Activated CD8-positive, alpha-beta T cell treated with anti-CD3 and anti-CD28 coated beads, Interleukin-2, amount 10 ng/mL, durations not matched to agents 7 days and 5 days (primary cell): ENCODE data around the gene RAB10. TPM values are rescaled to one million over a fixed set of nuclear protein-coding genes. Genes with fewer than 3 reads are reported as not detected.

Experiments used
- ATAC-seq: fragments of 150-1000 bp; cut with Tn5 transposase; one replicate; pipeline ENCODE4 v1.10.0; 2021; ENCODE audit warnings: moderate library complexity
- CTCF ChIA-PET: fragments of 350-600 bp; sonication (Branson Sonifier 250); formaldehyde crosslinking; loops from one replicate; lab custom pipeline; 2021; ENCODE audit warnings: antibody characterized with exemption; lab: Charles Lee
- POLR2A ChIA-PET: fragments of 350-600 bp; sonication (Branson Sonifier 250); formaldehyde crosslinking; loops from one replicate; lab custom pipeline; 2021; ENCODE audit warnings: antibody characterized with exemption; lab: Charles Lee
- DNase-seq: peaks from one replicate; pipeline ENCODE4 v3.0.0-alpha.2; 2020
- H3K27ac Mint-ChIP-seq: one replicate; pipeline ENCODE4 v1.8.0; 2021; ENCODE audit warnings: mild to moderate bottlenecking, mixed read lengths
- H3K27me3 Mint-ChIP-seq: one replicate; pipeline ENCODE4 v1.8.0; 2021; ENCODE audit warnings: low read depth, mixed read lengths
- H3K36me3 Mint-ChIP-seq: one replicate; pipeline ENCODE4 v1.8.0; 2021; ENCODE audit warnings: low read depth, mixed read lengths
- H3K4me1 Mint-ChIP-seq: one replicate; pipeline ENCODE4 v1.8.0; 2021; ENCODE audit warnings: low read depth, mixed read lengths
- H3K4me3 Mint-ChIP-seq: one replicate; pipeline ENCODE4 v1.8.0; 2021; ENCODE audit warnings: mild to moderate bottlenecking, mixed read lengths
- H3K9me3 Mint-ChIP-seq: one replicate; pipeline ENCODE4 v1.8.0; 2022; ENCODE audit warnings: mixed read lengths; ENCODE audit not compliant: insufficient read depth
- total RNA-seq, 2 experiments: library from RNA; stranded (reverse); gene quantifications; one replicate each; pipeline ENCODE4 v1.2.3, GENCODE V29; 2021

The RAB10 gene
- total RNA-seq, 2 experiments from 2014 or later, result 110 to 115 TPM

DNA sequence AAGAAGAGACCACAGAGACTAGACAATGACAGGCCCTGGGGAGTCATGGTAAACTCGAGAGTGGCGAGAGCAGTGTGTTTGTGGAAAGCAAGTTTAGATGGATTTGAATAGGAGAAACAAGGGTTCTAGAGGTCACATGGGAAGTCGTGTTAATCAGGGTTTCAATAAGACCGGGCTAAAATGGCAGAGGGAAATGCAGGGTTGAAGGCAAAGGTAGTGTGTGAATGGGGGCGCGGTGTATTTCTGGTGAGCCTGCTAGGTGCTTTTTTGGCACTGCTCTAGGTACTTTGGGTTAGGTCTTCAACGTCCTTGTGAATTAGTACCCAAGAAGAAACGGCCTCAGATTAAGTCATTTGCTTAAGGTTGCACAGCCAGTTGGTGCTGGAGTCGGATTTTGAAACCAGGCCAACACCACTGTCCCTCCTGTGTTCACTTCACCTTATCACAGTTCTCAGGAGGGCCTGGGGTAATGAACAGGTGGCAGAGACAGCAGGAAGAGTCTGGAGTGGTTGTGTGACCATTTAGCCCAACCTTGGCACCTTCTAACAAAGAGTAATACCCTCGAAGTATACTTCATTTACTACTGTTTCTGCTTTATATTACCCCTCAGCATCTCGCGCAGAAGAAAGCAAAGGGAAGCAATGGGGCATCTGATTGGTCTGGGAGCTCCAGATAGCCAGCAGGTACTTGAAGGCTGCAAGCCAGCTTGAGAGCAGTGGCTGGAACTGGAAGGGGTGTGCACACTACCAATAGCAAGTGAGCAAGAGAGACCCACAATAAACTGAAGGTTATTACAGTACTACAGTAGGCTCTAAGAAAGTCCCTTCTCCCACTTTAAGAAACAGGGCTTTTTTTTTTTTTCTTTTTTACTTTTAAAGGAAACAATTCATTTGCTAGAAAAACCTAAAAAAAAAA lies 105.6 kb downstream of the RAB10 start:
- DNase-seq (no peak), ATAC-seq (no peak)
- ChIA-PET POLR2A (no interaction called here), CTCF (interaction anchor here (2.1 to 10.6 kb wide), 2 partner anchors 150 to 189 kb away, joined by 5 to 81 read pairs; no protein-coding TSS in a partner anchor)
- H3K9me3 Mint-ChIP-seq, result no peaks in the 10 kb centered on the region
- H3K4me1 Mint-ChIP-seq, result no peaks in the 10 kb centered on the region
- H3K27me3 Mint-ChIP-seq, result no peaks in the 10 kb centered on the region
- no peak overlapping the region for H3K27ac Mint-ChIP-seq
- no peak overlapping the region for H3K4me3 Mint-ChIP-seq
- H3K36me3 Mint-ChIP-seq, result peaks cover 18% of the 10 kb centered on the region

DNA sequence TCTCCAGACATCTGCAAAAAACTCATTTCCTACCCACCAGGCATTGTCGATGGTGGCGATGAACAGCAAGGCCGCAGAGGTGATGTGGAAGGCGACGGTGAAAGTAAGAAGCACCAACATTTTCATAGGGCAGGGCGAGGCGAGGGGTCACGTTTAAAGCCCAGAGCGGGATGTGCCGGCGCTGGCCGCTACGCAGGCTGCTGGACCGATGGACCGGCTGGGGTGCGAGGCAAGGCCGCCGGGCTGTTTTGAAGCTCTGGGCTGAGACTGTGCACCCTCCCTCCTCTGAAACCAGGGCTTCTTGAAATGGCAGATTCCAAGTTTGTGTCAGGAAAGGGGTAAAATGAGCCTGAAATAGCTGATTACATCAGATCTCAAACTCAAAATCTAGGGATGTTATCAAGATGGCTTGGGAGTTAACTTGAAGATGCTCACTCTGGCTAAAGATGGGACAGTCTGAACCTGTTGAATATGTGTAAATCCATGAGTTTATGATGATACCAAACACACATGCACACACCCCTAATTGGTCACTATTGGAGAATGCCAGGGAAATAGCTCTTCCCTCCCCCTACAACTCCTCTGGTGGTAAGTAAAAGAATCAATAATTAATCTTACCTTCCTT lies 107.4 kb downstream of the RAB10 start:
- DNase-seq (no peak), ATAC-seq (no peak)
- H3K36me3 Mint-ChIP-seq, result peaks cover 10% of the 10 kb centered on the region
- ChIA-PET POLR2A (no interaction called here), CTCF (interaction anchor here (1.6 to 10.6 kb wide), 3 partner anchors 53 to 190 kb away, joined by 5 to 81 read pairs (median 6); no protein-coding TSS in a partner anchor)
- H3K27ac Mint-ChIP-seq, result no peak overlapping the region
- no peaks in the 10 kb centered on the region for H3K27me3 Mint-ChIP-seq
- H3K4me3 Mint-ChIP-seq, result no peak overlapping the region
- H3K9me3 Mint-ChIP-seq, result no peaks in the 10 kb centered on the region
- peaks cover 2% of the 10 kb centered on the region for H3K4me1 Mint-ChIP-seq

DNA sequence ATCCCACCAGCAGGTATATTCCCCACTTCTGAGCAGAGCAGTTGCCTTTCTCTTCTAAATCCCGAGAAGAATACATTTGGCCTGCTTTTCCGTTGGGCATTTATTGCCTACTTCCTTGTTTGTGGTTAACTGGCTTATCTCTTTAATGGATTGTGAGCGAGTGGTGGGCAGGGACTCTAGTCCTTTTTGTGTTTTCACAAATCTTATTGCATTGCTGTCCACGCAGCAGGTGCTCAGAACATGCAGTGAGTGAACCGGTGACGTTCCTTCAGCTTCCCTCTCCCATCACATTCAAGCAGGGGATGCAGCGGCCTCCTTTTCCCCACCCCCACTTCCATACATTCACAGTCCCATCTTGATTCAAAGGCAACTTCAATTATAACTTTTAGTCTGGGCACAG lies 110.1 kb downstream of the RAB10 start:
- ChIA-PET POLR2A (no interaction called here), CTCF (interaction anchor here (0.9 to 10.6 kb wide), 6 partner anchors 56 to 291 kb away, joined by 3 to 81 read pairs (median 12); no protein-coding TSS in a partner anchor)
- no peaks in the 10 kb centered on the region for H3K36me3 Mint-ChIP-seq
- no peak overlapping the region for H3K4me3 Mint-ChIP-seq
- ATAC-seq (no peak), DNase-seq (no peak)
- no peaks in the 10 kb centered on the region for H3K9me3 Mint-ChIP-seq
- H3K4me1 Mint-ChIP-seq, result peaks cover 2% of the 10 kb centered on the region
- no peak overlapping the region for H3K27ac Mint-ChIP-seq
- H3K27me3 Mint-ChIP-seq, result peaks cover 4% of the 10 kb centered on the region

DNA sequence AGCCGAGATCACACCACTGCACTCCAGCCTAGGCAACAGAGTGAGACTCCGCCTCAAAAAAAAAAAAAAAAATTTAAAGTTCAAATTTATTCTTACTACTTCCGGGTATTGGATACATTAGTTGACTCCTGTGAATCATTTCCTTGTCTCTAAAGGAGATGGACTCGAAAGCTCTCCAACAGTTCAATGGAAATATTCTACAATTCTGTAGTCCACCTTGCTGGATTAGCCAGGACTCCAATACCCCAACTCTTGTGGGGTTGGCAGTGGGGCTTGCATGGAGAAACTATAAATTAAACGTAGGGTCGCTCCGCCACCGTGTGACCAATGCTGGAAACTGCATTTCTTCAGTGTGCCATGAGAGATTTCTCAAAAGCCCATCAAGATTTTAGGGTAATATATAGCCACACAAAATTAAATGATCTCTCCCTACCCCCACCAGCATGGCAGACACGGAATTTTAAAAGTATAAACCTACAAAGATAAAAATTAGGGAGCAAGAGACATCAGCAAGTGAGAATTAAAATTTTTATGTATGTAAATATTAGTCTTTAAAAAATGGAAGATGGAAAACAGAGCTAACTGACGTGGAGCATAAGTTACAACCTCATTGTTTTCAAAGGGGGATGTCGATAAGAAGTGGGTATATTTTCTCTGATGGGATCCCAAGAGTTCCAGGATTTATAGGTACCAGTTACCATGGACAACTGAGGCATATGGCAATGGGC lies 111.2 kb downstream of the RAB10 start:
- ChIA-PET CTCF (interaction anchor here (0.6 to 10.6 kb wide), 18 partner anchors 40 to 537 kb away, joined by 3 to 81 read pairs (median 3); partner anchors contain the start of gene KIF3C), POLR2A (no interaction called here)
- ATAC-seq (peak; percentile 68), DNase-seq (peak; percentile 78)
- no peak overlapping the region for H3K27ac Mint-ChIP-seq
- peaks cover 2% of the 10 kb centered on the region for H3K4me1 Mint-ChIP-seq
- no peaks in the 10 kb centered on the region for H3K36me3 Mint-ChIP-seq
- no peak overlapping the region for H3K4me3 Mint-ChIP-seq
- peaks cover 10% of the 10 kb centered on the region for H3K27me3 Mint-ChIP-seq
- H3K9me3 Mint-ChIP-seq, result no peaks in the 10 kb centered on the region

DNA sequence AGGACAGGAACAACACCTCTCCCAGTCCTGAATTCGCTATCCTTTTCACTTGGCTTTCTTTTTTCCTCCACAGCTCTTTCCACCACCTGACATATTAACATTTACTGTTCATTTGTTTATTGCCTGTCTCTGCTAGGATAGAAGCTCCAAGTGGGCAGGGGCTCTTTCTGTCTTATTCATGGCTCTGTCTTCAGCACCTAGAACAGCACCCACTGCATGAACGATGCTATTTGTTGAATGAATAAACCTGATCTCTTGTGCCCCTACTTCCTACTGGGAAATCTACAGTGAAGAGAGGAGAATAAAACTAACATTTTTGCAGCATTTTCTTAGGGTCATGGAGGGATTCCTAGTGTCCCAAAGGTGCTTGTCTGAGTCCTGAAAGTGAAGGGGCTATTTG lies 114.6 kb downstream of the RAB10 start:
- Mint-ChIP-seq H3K27ac (no peak overlapping the region), H3K36me3 (no peaks in the 10 kb centered on the region), H3K9me3 (no peaks in the 10 kb centered on the region), H3K4me3 (no peak overlapping the region), H3K27me3 (peaks cover 22% of the 10 kb centered on the region), H3K4me1 (peaks cover 2% of the 10 kb centered on the region)
- ChIA-PET CTCF (interaction anchor here (1.8 to 10.6 kb wide), 3 partner anchors 60 to 198 kb away, joined by 6 to 81 read pairs (median 12); no protein-coding TSS in a partner anchor), POLR2A (no interaction called here)
- DNase-seq (no peak), ATAC-seq (no peak)

DNA sequence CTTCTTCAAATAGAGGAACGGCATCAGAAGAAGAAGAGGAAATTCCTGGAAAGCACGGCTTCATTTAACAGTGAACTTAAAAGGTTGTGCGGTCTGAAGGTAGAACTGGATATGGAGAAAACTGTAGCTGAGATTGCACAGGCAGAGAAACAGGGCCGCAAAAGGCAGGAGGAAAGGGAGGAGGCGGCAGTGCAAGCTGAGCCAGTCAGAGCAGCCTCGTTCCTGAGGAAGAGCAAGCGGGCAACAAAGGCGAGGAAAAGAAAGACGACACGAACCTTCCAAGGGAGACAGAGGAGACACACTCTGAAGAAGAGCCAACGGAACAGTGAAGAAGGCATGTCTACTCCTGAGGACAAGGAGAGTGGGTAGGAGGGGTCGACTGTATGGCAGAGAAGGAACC lies 116.4 kb downstream of the RAB10 start:
- Mint-ChIP-seq H3K27me3 (peaks cover 26% of the 10 kb centered on the region), H3K4me1 (no peaks in the 10 kb centered on the region), H3K4me3 (no peak overlapping the region), H3K27ac (no peak overlapping the region), H3K36me3 (no peaks in the 10 kb centered on the region), H3K9me3 (no peaks in the 10 kb centered on the region)
- DNase-seq (no peak), ATAC-seq (no peak)
- CTCF ChIA-PET, result interaction anchor here (10.6 kb wide), 1 partner anchor 161 kb away, joined by 81 read pairs; no protein-coding TSS in a partner anchor
- POLR2A ChIA-PET, result no interaction called here

DNA sequence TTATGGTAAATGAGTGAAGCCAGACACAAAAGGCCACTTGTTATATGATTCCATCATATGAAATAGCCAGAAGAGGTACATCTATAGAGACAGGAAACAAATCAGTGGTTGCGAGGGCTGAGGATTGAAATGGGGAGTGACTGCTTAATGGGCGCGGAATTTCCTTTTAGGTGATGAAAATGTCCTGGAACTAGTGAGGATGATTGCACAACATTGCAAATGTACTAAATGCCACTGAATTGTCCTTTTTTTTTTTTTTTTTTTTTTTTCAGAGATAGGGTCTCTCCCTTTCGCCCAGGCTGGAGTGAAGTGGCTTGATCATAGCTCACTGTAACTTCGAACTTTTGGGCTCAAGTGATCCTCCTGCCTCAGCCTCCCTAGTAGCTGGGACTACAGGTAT lies 123.7 kb downstream of the RAB10 start:
- POLR2A ChIA-PET, result no interaction called here
- H3K9me3 Mint-ChIP-seq, result no peaks in the 10 kb centered on the region
- ATAC-seq, result no peak
- CTCF ChIA-PET, result no interaction called here
- H3K4me1 Mint-ChIP-seq, result no peaks in the 10 kb centered on the region
- no peak overlapping the region for H3K4me3 Mint-ChIP-seq
- H3K36me3 Mint-ChIP-seq, result no peaks in the 10 kb centered on the region
- peaks cover 16% of the 10 kb centered on the region for H3K27me3 Mint-ChIP-seq
- no peak for DNase-seq
- no peak overlapping the region for H3K27ac Mint-ChIP-seq

DNA sequence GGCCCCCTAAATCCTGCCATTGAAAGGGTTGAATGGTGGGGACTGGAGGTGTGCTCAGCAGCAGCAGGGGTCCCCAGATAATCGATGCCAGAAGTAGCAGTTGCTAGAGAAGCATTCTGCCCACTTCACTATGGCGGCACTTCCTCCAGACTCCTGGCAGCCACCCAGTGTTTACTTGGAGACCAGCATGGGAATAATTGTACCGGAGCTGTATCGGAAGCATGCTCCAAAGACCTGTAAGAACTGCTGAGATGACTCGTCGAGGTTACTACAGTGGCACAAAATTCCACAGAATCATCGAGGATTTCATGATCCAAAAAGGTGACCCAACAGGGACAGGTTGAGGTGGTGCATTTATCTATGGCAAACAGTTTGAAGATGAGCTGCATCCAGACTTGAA lies 128.0 kb downstream of the RAB10 start:
- Mint-ChIP-seq H3K27ac (no peak overlapping the region), H3K27me3 (peaks cover 2% of the 10 kb centered on the region), H3K36me3 (no peaks in the 10 kb centered on the region), H3K9me3 (no peaks in the 10 kb centered on the region), H3K4me3 (no peak overlapping the region), H3K4me1 (no peaks in the 10 kb centered on the region)
- no peak for DNase-seq
- ATAC-seq, result no peak
- POLR2A ChIA-PET, result no interaction called here
- CTCF ChIA-PET, result no interaction called here

DNA sequence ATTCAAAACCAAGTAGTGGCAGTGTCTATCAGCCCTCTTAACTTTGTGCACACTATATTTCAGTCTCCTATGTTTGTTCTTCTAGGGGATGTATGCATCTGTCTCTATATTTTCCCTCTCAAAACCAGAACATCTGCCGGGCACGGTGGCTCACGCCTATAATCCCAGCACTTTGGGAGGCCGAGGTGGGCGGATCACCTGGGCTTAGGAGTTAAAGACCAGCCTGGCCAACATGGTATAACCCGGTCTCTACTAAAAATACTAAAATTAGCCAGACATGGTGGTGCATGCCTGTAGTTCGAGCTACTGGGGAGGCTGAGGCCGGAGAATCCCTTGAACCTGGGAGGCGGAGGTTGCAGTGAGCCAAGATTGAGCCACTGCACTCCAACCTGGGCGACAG lies 129.1 kb downstream of the RAB10 start:
- H3K4me1 Mint-ChIP-seq, result no peaks in the 10 kb centered on the region
- no peak for DNase-seq
- POLR2A ChIA-PET, result no interaction called here
- CTCF ChIA-PET, result no interaction called here
- H3K4me3 Mint-ChIP-seq, result no peak overlapping the region
- no peak overlapping the region for H3K27ac Mint-ChIP-seq
- no peak for ATAC-seq
- no peaks in the 10 kb centered on the region for H3K36me3 Mint-ChIP-seq
- no peaks in the 10 kb centered on the region for H3K9me3 Mint-ChIP-seq
- H3K27me3 Mint-ChIP-seq, result no peaks in the 10 kb centered on the region

DNA sequence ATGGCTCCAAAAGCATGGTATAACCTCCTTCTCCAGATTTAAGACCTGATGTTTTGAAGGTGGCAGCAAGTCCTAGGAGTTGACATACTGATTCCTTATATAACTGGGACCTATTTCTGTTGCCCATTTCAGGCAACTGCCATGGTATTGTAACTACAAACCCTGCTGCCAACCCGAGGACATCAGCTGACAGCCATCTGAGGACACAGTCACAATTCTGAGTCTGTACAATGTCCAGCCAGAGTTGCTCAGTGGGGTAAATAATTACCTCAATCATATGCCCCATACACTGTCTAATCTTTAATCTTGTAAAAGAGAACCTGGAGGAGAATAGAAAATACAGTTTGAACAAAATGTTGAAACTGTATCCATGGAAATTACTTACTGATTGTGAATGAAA lies 130.3 kb downstream of the RAB10 start:
- CTCF ChIA-PET, result interaction anchor here (0.8 kb wide), 1 partner anchor 21 kb away, joined by 3 read pairs; no protein-coding TSS in a partner anchor
- Mint-ChIP-seq H3K4me3 (no peak overlapping the region), H3K36me3 (no peaks in the 10 kb centered on the region), H3K9me3 (no peaks in the 10 kb centered on the region), H3K27me3 (no peaks in the 10 kb centered on the region), H3K4me1 (no peaks in the 10 kb centered on the region), H3K27ac (no peak overlapping the region)
- no peak for ATAC-seq
- no peak for DNase-seq
- POLR2A ChIA-PET, result no interaction called here

DNA sequence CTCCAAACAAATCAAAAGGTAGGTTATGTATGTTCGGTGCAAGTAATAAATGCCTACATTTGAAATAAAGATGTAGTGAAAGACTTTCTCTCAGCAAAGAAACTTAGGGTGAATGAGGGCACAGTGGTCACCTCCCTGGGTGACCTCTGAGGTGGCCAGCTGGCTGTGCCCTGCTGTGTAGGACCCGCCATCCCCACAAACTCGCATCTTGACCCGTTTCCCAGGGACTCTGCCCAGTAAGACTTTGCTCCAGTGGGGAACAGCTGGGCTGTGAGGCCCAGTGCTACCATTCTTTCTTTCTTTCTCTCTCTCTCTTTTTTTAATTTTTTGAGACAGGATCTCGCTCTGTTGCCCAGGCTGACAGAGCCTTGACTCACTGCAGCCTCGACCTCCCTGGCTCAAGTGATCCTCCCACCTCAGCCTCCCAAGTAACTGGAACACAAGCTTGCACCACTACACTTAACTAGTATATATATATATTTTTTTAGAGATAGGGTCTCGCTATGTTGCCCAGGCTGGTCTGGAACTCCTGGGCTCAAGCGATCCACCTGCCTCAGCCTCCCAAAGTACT lies 130.8 kb downstream of the RAB10 start:
- CTCF ChIA-PET, result no interaction called here
- DNase-seq, result no peak

More for the DNA sequence above, 130.8 kb downstream of the RAB10 start:
- no peak overlapping the region for H3K4me3 Mint-ChIP-seq
- no peaks in the 10 kb centered on the region for H3K36me3 Mint-ChIP-seq
- POLR2A ChIA-PET, result no interaction called here
- ATAC-seq, result no peak
- peaks cover 2% of the 10 kb centered on the region for H3K27me3 Mint-ChIP-seq
- H3K4me1 Mint-ChIP-seq, result no peaks in the 10 kb centered on the region
- H3K9me3 Mint-ChIP-seq, result no peaks in the 10 kb centered on the region
- no peak overlapping the region for H3K27ac Mint-ChIP-seq
